Upper lobe of right lung (tissue), 1 donor: ENCODE results near the gene NBEA. TPM values are rescaled to one million over a fixed set of nuclear protein-coding genes. Genes with fewer than 3 reads are reported as not detected.
"Not testable (repeated sequence)": the region's sequence is repeated elsewhere in the genome, so short reads cannot be mapped to it uniquely, and the experiment has no call there.

ENCODE experiments used
- ATAC-seq: fragments of 200-7000 bp; cut with Tn5 transposase; one replicate; pipeline ENCODE4 v1.9.1; 2020; ENCODE audit warnings: mild to moderate bottlenecking, moderate library complexity
- DNase-seq: peaks from one replicate; pipeline ENCODE4 v3.0.0-alpha.2; 2020
- H3K27ac ChIP-seq: fragments of 200-600 bp; one replicate; pipeline ENCODE4 v1.8.0; 2022
- H3K27me3 ChIP-seq: fragments of 200-600 bp; one replicate; pipeline ENCODE4 v1.8.0; 2022; ENCODE audit warnings: mild to moderate bottlenecking
- H3K36me3 ChIP-seq: fragments of 200-600 bp; one replicate; pipeline ENCODE4 v1.8.0; 2022
- H3K4me1 ChIP-seq: fragments of 200-600 bp; one replicate; pipeline ENCODE4 v1.8.0; 2022
- H3K4me3 ChIP-seq: fragments of 200-600 bp; one replicate; pipeline ENCODE4 v1.8.0; 2022; ENCODE audit warnings: mild to moderate bottlenecking
- H3K9me3 ChIP-seq: fragments of 200-600 bp; one replicate; pipeline ENCODE4 v1.8.0; 2022
- intact Hi-C: fragments of 100-400 bp; cut with DNase I; formaldehyde crosslinking; loops from one replicate; pipeline ENCODE4 v1.11.0; 2022
- total RNA-seq: library from RNA; stranded (reverse); fragmentation: NEBNext Ultra II Directional; extraction: Animal tissue kit (Norgen Biotek cat#: 25700); gene quantifications from one replicate; pipeline ENCODE4 v1.2.1, GENCODE V29; 2021
- TF ChIP-seq, protein P1 (sequence below): fragments of 200-600 bp; IDR thresholded peaks from one replicate; pipeline ENCODE4 v1.8.0; 2022; ENCODE audit warnings: antibody characterized with exemption
- donor health status: DM: no; HTN: yes; CAD: no; lungs with severe emphysema.

Gene NBEA
- total RNA-seq, 1 donor from 2014 or later: 5.6 TPM

DNA sequence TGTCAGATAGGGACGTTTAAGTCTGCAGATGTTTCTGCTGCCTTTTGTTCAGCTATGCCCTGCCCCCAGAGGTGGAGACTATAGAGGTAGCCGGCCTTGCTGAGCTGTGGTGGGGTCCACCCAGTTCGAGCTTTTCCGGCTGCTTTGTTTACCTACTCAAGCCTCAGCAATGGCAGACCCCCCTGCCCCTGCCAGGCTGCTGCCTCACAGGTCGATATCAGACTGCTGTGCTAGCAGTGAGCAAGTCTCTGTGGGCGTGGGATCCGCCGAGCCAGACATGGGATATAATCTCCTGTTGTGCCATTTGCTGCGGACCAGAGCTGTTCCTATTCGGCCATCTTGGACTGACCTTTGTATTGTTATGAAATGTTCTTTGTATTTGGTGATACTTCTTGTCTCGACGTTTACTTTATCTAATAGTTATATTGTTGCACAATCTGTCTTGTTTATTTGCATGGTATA lies 46.3 kb downstream of the NBEA start:
- Histone ChIP-seq H3K27me3 (no peaks in the 10 kb centered on the region), H3K4me1 (no peaks in the 10 kb centered on the region), H3K4me3 (no peak overlapping the region), H3K27ac (no peak overlapping the region), H3K36me3 (no peaks in the 10 kb centered on the region), H3K9me3 (peaks cover 8% of the 10 kb centered on the region)
- no peak for DNase-seq
- ATAC-seq: no peak
- intact Hi-C loops: no loop called here
- TF ChIP-seq, protein P1, sequence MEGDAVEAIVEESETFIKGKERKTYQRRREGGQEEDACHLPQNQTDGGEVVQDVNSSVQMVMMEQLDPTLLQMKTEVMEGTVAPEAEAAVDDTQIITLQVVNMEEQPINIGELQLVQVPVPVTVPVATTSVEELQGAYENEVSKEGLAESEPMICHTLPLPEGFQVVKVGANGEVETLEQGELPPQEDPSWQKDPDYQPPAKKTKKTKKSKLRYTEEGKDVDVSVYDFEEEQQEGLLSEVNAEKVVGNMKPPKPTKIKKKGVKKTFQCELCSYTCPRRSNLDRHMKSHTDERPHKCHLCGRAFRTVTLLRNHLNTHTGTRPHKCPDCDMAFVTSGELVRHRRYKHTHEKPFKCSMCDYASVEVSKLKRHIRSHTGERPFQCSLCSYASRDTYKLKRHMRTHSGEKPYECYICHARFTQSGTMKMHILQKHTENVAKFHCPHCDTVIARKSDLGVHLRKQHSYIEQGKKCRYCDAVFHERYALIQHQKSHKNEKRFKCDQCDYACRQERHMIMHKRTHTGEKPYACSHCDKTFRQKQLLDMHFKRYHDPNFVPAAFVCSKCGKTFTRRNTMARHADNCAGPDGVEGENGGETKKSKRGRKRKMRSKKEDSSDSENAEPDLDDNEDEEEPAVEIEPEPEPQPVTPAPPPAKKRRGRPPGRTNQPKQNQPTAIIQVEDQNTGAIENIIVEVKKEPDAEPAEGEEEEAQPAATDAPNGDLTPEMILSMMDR: no peak

DNA sequence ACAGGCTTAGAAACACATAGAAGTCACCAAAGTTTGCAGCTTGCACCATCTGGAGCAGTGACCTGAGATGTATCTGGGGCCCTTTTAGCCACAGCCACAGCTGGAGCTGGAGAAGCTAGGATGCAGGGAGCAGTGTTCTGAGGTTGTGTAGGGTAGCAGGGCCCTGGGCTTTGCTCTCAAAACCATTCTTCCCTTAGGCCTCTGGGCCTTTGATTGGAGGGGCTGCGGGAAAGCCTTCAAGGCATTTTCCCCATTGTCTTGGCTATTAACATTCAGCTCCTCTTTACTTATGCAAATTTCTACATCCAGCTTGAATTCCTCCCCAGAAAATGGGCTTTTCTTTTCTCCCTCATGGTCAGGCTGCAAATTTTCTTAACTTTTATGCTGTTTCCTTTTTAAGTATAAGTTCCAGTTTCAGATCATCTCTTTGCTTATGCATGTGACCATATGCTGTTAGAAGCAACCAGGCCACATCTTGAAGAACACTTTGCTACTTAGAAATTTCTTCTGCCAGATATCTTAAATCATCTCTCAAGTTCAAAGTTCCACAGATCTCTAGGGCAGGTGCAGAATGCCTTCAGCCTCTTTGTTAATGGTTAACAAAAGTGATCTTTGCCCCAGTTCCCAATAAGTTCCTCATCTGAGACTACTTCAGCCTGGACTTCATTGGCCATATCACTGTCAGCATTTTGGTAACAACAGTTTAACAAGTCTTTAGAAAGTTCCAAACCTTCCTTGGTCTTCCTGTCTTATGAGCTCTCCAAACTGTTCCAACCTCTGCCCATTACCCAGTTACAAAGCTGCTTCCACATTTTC lies 48.5 kb downstream of the NBEA start:
- intact Hi-C loops: no loop called here
- H3K4me1 ChIP-seq: no peaks in the 10 kb centered on the region
- H3K27me3 ChIP-seq: no peaks in the 10 kb centered on the region
- TF ChIP-seq, protein P1: no peak
- DNase-seq (no peak), ATAC-seq (no peak)
- peaks cover 8% of the 10 kb centered on the region for H3K9me3 ChIP-seq
- H3K27ac ChIP-seq: no peak overlapping the region
- no peak overlapping the region for H3K4me3 ChIP-seq
- no peaks in the 10 kb centered on the region for H3K36me3 ChIP-seq

DNA sequence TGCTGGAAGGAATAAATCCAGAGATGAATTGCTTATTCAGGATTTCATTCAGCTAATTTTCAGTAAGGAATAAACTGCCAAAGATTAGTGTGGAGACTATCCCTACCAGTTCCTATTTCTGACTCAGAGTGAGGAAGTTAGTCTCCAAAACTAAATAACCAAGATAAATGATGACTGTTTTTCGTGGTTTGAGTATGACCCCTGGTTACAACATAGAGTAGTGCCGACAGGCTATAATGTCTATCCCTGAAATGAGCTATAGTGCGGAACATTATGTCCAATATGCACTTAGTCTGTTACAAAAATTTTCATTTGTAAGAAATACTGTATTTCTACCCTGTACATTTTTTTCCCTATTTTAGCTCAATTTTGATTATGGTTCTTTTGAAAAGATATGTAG lies 51.4 kb downstream of the NBEA start:
- intact Hi-C loops: no loop called here
- peaks cover 8% of the 10 kb centered on the region for H3K9me3 ChIP-seq
- no peaks in the 10 kb centered on the region for H3K27me3 ChIP-seq
- TF ChIP-seq, protein P1: no peak
- no peaks in the 10 kb centered on the region for H3K36me3 ChIP-seq
- no peaks in the 10 kb centered on the region for H3K4me1 ChIP-seq
- ATAC-seq (no peak), DNase-seq (no peak)
- H3K4me3 ChIP-seq: no peak overlapping the region
- H3K27ac ChIP-seq: no peak overlapping the region

DNA sequence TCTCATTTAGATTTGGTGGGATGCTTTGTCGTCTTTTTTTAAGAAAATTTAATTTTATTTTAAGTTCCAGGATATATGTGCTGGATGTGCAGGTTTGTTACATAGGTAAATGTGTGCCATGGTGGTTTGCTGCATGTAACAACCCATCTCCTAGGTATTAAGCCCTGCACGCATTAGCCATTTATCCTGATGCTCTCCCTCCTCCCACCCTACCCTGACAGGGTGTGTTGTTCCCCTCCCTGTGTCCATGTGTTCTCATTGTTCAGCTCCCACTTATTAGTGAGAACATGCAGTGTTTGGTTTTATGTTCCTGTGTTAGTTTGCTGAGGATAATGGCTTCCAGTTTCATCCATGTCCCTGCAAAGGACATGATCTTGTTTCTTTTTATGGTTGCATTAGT lies 61.7 kb downstream of the NBEA start:
- intact Hi-C loops, H3K4me3 ChIP-seq, ATAC-seq, H3K9me3 ChIP-seq, H3K27me3 ChIP-seq, DNase-seq, H3K36me3 ChIP-seq, H3K4me1 ChIP-seq, H3K27ac ChIP-seq: not testable (repeated sequence)

DNA sequence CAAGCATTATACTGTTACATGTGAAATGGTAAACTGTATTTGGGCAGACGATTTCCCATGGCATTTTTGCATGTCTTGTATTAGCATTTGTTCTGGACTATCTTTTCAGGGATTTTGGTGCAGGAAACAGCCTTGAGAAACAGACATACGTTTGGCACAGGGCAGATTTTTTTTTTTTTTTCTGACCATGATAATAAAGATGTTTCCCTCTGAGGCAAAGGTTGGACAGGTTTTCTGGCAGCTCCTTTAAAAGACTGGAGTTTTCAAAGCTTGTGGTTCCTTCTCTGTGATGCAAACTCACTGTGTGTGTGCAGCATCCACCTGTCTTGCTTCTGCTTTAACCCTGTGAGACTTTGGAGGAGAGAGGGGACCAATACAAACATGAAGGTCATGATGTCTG lies 63.0 kb downstream of the NBEA start:
- H3K4me1 ChIP-seq: no peaks in the 10 kb centered on the region
- no peak overlapping the region for H3K4me3 ChIP-seq
- no peak for ATAC-seq
- no peaks in the 10 kb centered on the region for H3K9me3 ChIP-seq
- TF ChIP-seq, protein P1: no peak
- no peak for DNase-seq
- H3K36me3 ChIP-seq: no peaks in the 10 kb centered on the region
- intact Hi-C loops: no loop called here
- no peaks in the 10 kb centered on the region for H3K27me3 ChIP-seq
- no peak overlapping the region for H3K27ac ChIP-seq

DNA sequence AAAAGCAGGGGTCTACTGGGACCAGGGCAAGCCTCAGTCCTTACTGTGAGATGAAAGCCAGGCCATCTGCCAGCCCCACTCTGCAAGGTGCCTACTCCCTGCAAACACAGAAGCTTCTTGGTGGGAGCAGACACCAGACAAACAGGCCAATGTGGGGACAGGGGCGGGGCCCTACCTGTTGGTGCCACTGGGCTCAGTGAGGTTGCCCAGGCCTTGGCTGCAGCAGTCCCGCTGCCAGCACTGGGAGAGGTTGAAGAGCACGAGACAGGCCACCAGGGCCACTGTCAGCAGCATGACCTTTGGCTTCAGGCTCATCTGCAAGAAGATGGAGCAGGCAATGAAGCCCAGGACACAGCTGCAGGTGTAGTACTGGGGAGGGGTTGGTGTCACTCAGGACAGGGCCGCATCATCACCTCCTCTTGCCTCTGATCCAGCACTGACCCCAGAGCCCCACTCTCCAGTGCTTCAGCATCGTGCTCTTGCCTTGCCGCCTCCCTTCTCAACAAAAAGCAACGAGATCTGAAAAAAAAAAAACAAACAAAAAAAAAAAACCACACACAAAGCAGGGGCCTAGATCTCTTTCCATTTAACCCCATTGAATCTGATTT lies 72.6 kb downstream of the NBEA start:
- H3K4me3 ChIP-seq: no peak overlapping the region
- no peaks in the 10 kb centered on the region for H3K9me3 ChIP-seq
- no peak overlapping the region for H3K27ac ChIP-seq
- intact Hi-C loops: no loop called here
- ATAC-seq (no peak), DNase-seq (no peak)
- H3K4me1 ChIP-seq: no peaks in the 10 kb centered on the region
- no peaks in the 10 kb centered on the region for H3K36me3 ChIP-seq
- no peaks in the 10 kb centered on the region for H3K27me3 ChIP-seq
- TF ChIP-seq, protein P1: no peak
